ENCODE measurements around the gene CCDC188. TPM values are rescaled to one million over a fixed set of nuclear protein-coding genes. Genes with fewer than 3 reads are reported as not detected.
A peak's percentile ranks its signal among the peaks of the same experiment; 100 is the strongest.

The CCDC188 gene
- total RNA-seq, 1 donor, result 0.36 TPM

- Histone ChIP-seq H3K4me3 (ENCODE audit: insufficient read depth, low read length) (no peak overlapping the region), H3K27me3 (ENCODE audit: insufficient read depth, low read length) (no peaks in the 10 kb centered on the region), H3K36me3 (ENCODE audit: insufficient read depth, low read length) (peaks cover 65% of the 10 kb centered on the region), H3K9me3 (ENCODE audit: low read depth, low read length) (no peaks in the 10 kb centered on the region), H4K20me1 (ENCODE audit: insufficient read depth, low read length) (peaks cover 8% of the 10 kb centered on the region), H2AFZ (ENCODE audit: low read length) (no peak overlapping the region), H3K27ac (ENCODE audit: low read depth, low read length) (no peak overlapping the region), H3K4me1 (ENCODE audit: insufficient read depth, low read length) (peaks cover 7% of the 10 kb centered on the region), H3K79me2 (ENCODE audit: insufficient read depth, low read length) (peaks cover 40% of the 10 kb centered on the region), H3K4me2 (ENCODE audit: insufficient read depth, low read length) (no peak overlapping the region)
- no peak for TF ChIP-seq CTCF (IDR thresholded peaks at IDR 0.05; ENCODE audit: extremely low read depth, low read depth, low read length)
- DNase-seq (ENCODE audit: insufficient read length, low spot score, missing footprints), result peak; percentile 79
These were observed 38.0 kb downstream of the CCDC188 start for GRCh38 chr22:20112623-20113511.

- DNase-seq (ENCODE audit: insufficient read length, low spot score, missing footprints), result peak; percentile 85
- H4K20me1 ChIP-seq (ENCODE audit: insufficient read depth, low read length), result peaks cover 8% of the 10 kb centered on the region
- no peaks in the 10 kb centered on the region for H3K27me3 ChIP-seq (ENCODE audit: insufficient read depth, low read length)
- TF ChIP-seq CTCF (IDR thresholded peaks at IDR 0.05; ENCODE audit: extremely low read depth, low read depth, low read length), result no peak
- peaks cover 7% of the 10 kb centered on the region for H3K4me1 ChIP-seq (ENCODE audit: insufficient read depth, low read length)
- no peak overlapping the region for H3K4me2 ChIP-seq (ENCODE audit: insufficient read depth, low read length)
- H3K36me3 ChIP-seq (ENCODE audit: insufficient read depth, low read length), result peaks cover 74% of the 10 kb centered on the region
- H3K9me3 ChIP-seq (ENCODE audit: low read depth, low read length), result no peaks in the 10 kb centered on the region
- H3K79me2 ChIP-seq (ENCODE audit: insufficient read depth, low read length), result peaks cover 37% of the 10 kb centered on the region
- no peak overlapping the region for H2AFZ ChIP-seq (ENCODE audit: low read length)
- H3K4me3 ChIP-seq (ENCODE audit: insufficient read depth, low read length), result no peak overlapping the region
- no peak overlapping the region for H3K27ac ChIP-seq (ENCODE audit: low read depth, low read length)
These were observed 38.9 kb downstream of the CCDC188 start for GRCh38 chr22:20111689-20112622.

GRCh38 chr22:20111045-20111688 is 39.7 kb downstream of the CCDC188 start:
- Histone ChIP-seq H2AFZ (ENCODE audit: low read length) (no peak overlapping the region), H3K27ac (ENCODE audit: low read depth, low read length) (no peak overlapping the region), H3K4me1 (ENCODE audit: insufficient read depth, low read length) (peaks cover 6% of the 10 kb centered on the region), H3K36me3 (ENCODE audit: insufficient read depth, low read length) (peaks cover 82% of the 10 kb centered on the region), H3K4me3 (ENCODE audit: insufficient read depth, low read length) (no peak overlapping the region), H4K20me1 (ENCODE audit: insufficient read depth, low read length) (peaks cover 8% of the 10 kb centered on the region), H3K79me2 (ENCODE audit: insufficient read depth, low read length) (peaks cover 34% of the 10 kb centered on the region), H3K4me2 (ENCODE audit: insufficient read depth, low read length) (no peak overlapping the region), H3K27me3 (ENCODE audit: insufficient read depth, low read length) (no peaks in the 10 kb centered on the region), H3K9me3 (ENCODE audit: low read depth, low read length) (no peaks in the 10 kb centered on the region)
- peak; percentile 94 for DNase-seq (ENCODE audit: insufficient read length, low spot score, missing footprints)
- TF ChIP-seq CTCF (IDR thresholded peaks at IDR 0.05; ENCODE audit: extremely low read depth, low read depth, low read length), result peak; percentile 41
